ENCODE data around the gene DUSP2. TPM values are rescaled to one million over a fixed set of nuclear protein-coding genes. Genes with fewer than 3 reads are reported as not detected.

The DUSP2 gene
- total and polyA plus RNA-seq, 8 donors = 0.82 to 5.7 (median 1.7) TPM

DNA sequence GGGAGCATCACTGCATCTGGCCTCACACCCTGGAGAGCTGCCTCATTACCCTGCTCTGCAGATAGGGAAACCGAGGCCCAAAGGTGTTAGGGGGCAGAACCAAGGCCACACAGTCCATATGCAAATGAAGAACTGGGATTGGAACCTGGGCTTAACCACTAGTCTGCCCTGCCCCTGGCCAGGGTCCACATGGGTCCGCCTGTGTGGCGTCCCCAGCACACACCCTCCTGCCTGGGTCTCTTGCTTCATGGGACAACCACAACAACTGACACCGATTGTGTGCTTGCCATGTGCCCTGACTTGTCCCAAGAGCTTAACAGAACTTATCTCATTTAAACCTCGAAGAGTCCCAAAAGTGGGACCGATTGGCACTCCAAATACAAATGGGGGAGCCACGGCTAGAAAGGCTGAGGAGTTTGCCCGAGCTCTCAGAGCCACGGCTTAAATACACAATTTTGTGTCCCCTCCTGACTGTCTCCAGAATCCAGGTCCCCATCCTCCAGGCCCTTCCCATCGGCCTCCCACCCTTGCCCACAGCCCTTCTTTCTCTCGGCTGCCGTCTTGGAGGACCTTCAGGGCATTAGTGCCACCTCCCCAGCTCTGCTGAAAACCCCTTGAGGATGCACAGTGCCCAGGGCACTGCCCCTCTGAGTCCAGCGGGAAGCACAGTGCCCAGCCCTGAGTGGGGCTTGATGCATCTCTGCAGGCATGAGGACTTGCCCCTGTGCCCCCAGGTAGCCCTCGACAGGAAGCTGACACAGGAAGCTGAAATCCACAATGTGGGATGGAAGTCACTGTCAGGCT lies 5.8 kb upstream of the DUSP2 start:
- Histone ChIP-seq H3K4me3 (no peak overlapping the region), H3K9me3 (no peaks in the 10 kb centered on the region), H3K4me1 (peaks cover 0 to 32% of the 10 kb centered on the region in 2 donors), H3K36me3 (no peaks in the 10 kb centered on the region), H3K27me3 (no peaks in the 10 kb centered on the region), H3K27ac (no peak overlapping the region)
- ATAC-seq (no peak), DNase-seq (peak in 1 of 4 donors; percentile 22)
- intact Hi-C loops (cut with DNase I) = no loop called here
- TF ChIP-seq, protein P1, sequence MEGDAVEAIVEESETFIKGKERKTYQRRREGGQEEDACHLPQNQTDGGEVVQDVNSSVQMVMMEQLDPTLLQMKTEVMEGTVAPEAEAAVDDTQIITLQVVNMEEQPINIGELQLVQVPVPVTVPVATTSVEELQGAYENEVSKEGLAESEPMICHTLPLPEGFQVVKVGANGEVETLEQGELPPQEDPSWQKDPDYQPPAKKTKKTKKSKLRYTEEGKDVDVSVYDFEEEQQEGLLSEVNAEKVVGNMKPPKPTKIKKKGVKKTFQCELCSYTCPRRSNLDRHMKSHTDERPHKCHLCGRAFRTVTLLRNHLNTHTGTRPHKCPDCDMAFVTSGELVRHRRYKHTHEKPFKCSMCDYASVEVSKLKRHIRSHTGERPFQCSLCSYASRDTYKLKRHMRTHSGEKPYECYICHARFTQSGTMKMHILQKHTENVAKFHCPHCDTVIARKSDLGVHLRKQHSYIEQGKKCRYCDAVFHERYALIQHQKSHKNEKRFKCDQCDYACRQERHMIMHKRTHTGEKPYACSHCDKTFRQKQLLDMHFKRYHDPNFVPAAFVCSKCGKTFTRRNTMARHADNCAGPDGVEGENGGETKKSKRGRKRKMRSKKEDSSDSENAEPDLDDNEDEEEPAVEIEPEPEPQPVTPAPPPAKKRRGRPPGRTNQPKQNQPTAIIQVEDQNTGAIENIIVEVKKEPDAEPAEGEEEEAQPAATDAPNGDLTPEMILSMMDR (IDR thresholded peaks at IDR 0.05) = no peak

DNA sequence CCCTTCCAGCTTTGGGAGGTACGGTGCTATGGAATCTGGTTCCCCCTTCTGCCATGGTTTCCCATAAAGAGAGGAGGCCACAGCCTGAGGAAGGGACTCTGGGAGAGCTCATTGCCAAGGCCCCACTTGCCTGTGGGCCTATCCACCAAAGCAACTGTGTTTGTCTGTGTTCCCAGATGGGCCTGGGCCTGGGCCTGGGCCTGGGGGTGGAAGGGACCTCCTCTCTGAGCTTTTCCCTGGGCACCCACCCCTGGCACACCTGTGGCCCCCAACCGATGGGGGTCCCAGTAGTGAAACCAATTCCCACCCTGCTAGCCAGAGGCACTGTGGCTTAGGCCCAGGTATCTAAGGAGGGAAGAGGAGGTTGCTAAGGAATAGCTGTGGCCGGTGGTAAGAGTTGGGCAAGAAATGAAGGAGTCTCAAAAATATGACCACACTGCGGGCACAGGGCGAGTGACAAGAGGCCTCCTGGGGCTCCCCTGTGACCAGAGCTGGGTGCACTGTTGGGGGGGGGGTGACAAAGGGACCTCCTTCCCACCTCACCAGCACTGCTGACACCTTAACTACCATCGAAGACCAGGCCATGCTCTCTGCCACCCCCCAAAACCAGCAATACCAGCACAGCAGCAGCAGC lies 4.9 kb upstream of the DUSP2 start:
- no peak overlapping the region for H3K27ac ChIP-seq
- H3K27me3 ChIP-seq = no peaks in the 10 kb centered on the region
- H3K4me3 ChIP-seq = no peak overlapping the region
- ATAC-seq = no peak
- H3K36me3 ChIP-seq = no peaks in the 10 kb centered on the region
- H3K4me1 ChIP-seq = peaks cover 0 to 38% of the 10 kb centered on the region in 2 donors
- H3K9me3 ChIP-seq = no peaks in the 10 kb centered on the region
- intact Hi-C loops (cut with DNase I) = no loop called here
- TF ChIP-seq, protein P1 (IDR thresholded peaks at IDR 0.05) = no peak
- peak in 1 of 4 donors; percentile 10 for DNase-seq

DNA sequence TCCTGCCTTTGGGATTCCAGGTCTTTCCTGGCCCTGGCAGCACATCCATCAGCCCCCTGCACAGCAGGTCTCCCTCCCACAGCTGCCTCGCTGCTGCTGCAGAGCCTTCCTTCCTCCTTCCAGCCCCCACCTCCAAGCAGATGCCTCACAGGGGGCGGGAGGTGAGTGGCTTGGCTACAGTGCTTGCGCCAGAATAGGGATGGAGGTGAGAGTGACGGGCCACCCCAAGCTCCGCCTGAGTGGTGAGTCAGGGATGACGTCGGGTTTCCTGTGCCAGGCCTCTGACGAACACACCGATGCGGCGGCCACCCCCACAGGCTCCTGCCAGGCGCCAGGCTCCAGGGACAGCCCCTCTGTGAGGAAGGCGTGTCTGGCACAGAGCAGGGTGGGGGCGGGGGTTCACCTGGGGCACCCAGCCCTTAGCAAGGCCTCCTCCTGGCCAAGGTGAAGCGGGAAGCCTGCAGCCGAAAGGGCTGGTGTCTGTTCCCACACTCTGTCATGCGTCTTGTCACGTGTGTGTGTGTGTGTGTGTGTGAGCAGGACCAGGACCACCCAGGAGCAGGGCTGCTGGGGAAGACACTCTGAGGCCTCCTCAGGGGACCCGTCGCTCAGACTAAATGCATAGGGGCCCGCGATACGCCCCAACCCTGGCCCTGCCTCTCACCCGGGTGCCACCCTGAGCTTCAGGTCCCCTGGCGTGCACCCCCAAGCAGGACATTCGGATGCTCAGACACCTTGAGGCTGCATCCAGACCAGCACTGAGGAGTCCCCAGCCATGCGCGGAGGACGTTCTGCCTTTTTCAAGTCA lies 3.4 kb upstream of the DUSP2 start:
- TF ChIP-seq, protein P1 (IDR thresholded peaks at IDR 0.05) = no peak
- Histone ChIP-seq H3K4me1 (peaks cover 7 to 49% of the 10 kb centered on the region in 2 donors), H3K9me3 (no peaks in the 10 kb centered on the region), H3K27ac (peak overlapping the region in 1 of 2 donors; percentile 34), H3K27me3 (peaks cover 0 to 11% of the 10 kb centered on the region in 2 donors), H3K36me3 (no peaks in the 10 kb centered on the region), H3K4me3 (no peak overlapping the region)
- peak; percentile 38 to 92 (median 88) for DNase-seq
- intact Hi-C loops (cut with DNase I) = no loop called here
- ATAC-seq = peak; percentile 53

DNA sequence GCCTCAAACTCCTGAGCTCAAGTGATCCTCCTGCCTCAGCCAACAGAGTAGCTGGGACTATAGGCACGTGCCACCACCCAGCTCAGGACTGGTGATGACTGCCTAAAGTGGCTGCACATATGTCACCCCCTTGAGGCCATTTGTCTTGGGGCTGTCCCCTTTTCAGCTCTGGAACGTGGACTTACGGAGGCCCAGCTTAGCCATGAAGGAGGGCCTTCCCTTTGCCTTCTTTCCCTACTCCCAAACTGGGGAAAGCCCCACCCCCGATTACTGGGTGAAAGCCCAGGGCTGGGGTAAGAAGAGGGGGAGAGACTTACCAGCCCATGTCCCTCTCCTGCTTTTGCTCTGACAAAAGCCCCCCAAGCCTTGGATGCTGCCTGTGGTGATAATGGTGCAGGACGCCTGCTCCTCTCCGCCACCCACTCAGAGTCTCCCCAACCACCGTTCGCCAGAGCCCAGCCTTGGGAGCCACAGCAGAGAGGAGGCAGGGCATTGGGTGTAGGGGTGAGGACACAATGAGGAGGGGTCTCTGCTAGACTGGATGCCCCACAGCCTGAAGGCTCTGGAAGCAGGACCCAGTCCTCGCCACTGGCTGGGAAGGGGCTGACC lies 2.5 kb upstream of the DUSP2 start:
- H3K36me3 ChIP-seq = no peaks in the 10 kb centered on the region
- ATAC-seq (no peak), DNase-seq (peak in 1 of 4 donors; percentile 29)
- peaks cover 7 to 58% of the 10 kb centered on the region in 2 donors for H3K4me1 ChIP-seq
- TF ChIP-seq, protein P1 (IDR thresholded peaks at IDR 0.05) = no peak
- peaks cover 0 to 15% of the 10 kb centered on the region in 2 donors for H3K27me3 ChIP-seq
- peak overlapping the region in 1 of 2 donors; percentile 34 for H3K27ac ChIP-seq
- no peak overlapping the region for H3K4me3 ChIP-seq
- intact Hi-C loops (cut with DNase I) = no loop called here
- no peaks in the 10 kb centered on the region for H3K9me3 ChIP-seq

Measured in left lung (tissue), 10 donors.